DLD1 (cell line): ENCODE data around the gene DGLUCY.
"Not testable (repeated sequence)": the region's sequence is repeated elsewhere in the genome, so short reads cannot be mapped to it uniquely, and the experiment has no call there.

Source experiments
- in situ Hi-C: cut with HindIII; loops from 2 replicates; pipeline ENCODE4 v1.10.0; 2017; ENCODE audit warnings: low sequenced_read_pairs

Gene DGLUCY

GRCh38 chr14:91167380-91167770 lies 53.5 kb downstream of the DGLUCY start:
- in situ Hi-C loops: no loop called here

GRCh38 chr14:91169951-91170350 lies 56.1 kb downstream of the DGLUCY start:
- in situ Hi-C loops: no loop called here

- in situ Hi-C loops: no loop called here
Observed at GRCh38 chr14:91170504-91171121, 56.7 kb downstream of the DGLUCY start.

- in situ Hi-C loops: no loop called here
Observed at GRCh38 chr14:91171291-91171690, 57.4 kb downstream of the DGLUCY start.

- in situ Hi-C loops: no loop called here
Observed at GRCh38 chr14:91173221-91173670, 59.4 kb downstream of the DGLUCY start.

GRCh38 chr14:91173904-91174303 lies 60.0 kb downstream of the DGLUCY start:
- in situ Hi-C loops: no loop called here

- in situ Hi-C loops: no loop called here
Observed at GRCh38 chr14:91175291-91176201, 61.7 kb downstream of the DGLUCY start.

GRCh38 chr14:91177073-91178034 lies 63.5 kb downstream of the DGLUCY start:
- in situ Hi-C loops: no loop called here

- in situ Hi-C loops: no loop called here
Observed at GRCh38 chr14:91180611-91181010, 66.7 kb downstream of the DGLUCY start.

GRCh38 chr14:91182753-91183152 lies 68.9 kb downstream of the DGLUCY start:
- in situ Hi-C loops: not testable (repeated sequence)

- in situ Hi-C loops: no loop called here
Observed at GRCh38 chr14:91184559-91184958, 70.7 kb downstream of the DGLUCY start.

GRCh38 chr14:91185721-91186120 lies 71.8 kb downstream of the DGLUCY start:
- in situ Hi-C loops: no loop called here

- in situ Hi-C loops: no loop called here
Observed at GRCh38 chr14:91186515-91187066, 72.7 kb downstream of the DGLUCY start.

- in situ Hi-C loops: no loop called here
Observed at GRCh38 chr14:91187271-91187670, 73.4 kb downstream of the DGLUCY start.

GRCh38 chr14:91190853-91191252 lies 77.0 kb downstream of the DGLUCY start:
- in situ Hi-C loops: no loop called here

- in situ Hi-C loops: no loop called here
Observed at GRCh38 chr14:91193069-91193468, 79.2 kb downstream of the DGLUCY start.

- in situ Hi-C loops: no loop called here
Observed at GRCh38 chr14:91195881-91196280, 82.0 kb downstream of the DGLUCY start.

GRCh38 chr14:91197631-91198030 lies 83.8 kb downstream of the DGLUCY start:
- in situ Hi-C loops: no loop called here

- in situ Hi-C loops: loop anchor here (10.0 kb wide), 1 partner anchor 94 kb away; no protein-coding TSS in a partner anchor
Observed at GRCh38 chr14:91200802-91201201, 86.9 kb downstream of the DGLUCY start.

- in situ Hi-C loops: loop anchor here (10.0 kb wide), 1 partner anchor 92 kb away; no protein-coding TSS in a partner anchor
Observed at GRCh38 chr14:91202234-91202974, 88.5 kb downstream of the DGLUCY start.
